PC-9 (cell line): ENCODE data around the gene AKAP13.

Experiments
- EZH2 ChIP-seq: fragments of 200-600 bp; sonication (generic); IDR thresholded peaks from 2 replicates; pipeline ENCODE4 v1.8.0; 2017; ENCODE audit warnings: antibody characterized with exemption, low read depth
- TF ChIP-seq, protein P1 (sequence below): fragments of 200-600 bp; sonication (generic); conservative IDR thresholded peaks from 2 replicates; pipeline ENCODE4 v1.6.1; 2017; ENCODE audit warnings: mixed run types, antibody characterized with exemption, mild to moderate bottlenecking, moderate library complexity

DNA sequence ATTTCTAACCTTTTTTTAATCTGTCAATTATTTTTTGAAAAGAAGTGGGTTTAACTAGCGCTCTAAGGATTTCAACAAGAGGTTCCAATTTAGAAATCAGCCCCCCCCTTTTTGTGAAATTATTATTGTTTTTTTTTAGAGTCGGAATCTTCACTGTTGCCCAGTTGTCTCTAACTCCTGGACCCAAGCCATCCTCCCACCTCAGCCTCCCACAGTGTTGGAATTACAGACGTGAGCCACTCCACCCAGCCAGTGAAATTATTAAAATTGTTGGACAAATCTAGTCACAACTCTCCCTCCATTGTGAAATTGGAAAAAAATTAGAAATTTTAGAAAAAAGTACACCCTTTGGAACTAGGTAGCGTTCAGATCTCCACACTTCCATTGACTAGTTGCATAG is 2.5 kb downstream of the AKAP13 start:
- TF ChIP-seq, protein P1, sequence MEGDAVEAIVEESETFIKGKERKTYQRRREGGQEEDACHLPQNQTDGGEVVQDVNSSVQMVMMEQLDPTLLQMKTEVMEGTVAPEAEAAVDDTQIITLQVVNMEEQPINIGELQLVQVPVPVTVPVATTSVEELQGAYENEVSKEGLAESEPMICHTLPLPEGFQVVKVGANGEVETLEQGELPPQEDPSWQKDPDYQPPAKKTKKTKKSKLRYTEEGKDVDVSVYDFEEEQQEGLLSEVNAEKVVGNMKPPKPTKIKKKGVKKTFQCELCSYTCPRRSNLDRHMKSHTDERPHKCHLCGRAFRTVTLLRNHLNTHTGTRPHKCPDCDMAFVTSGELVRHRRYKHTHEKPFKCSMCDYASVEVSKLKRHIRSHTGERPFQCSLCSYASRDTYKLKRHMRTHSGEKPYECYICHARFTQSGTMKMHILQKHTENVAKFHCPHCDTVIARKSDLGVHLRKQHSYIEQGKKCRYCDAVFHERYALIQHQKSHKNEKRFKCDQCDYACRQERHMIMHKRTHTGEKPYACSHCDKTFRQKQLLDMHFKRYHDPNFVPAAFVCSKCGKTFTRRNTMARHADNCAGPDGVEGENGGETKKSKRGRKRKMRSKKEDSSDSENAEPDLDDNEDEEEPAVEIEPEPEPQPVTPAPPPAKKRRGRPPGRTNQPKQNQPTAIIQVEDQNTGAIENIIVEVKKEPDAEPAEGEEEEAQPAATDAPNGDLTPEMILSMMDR: no peak
- no peak for TF ChIP-seq EZH2
